CD4-positive, CD25-positive, alpha-beta regulatory T cell (primary cell): ENCODE measurements around the gene MACROD2. TPM values are rescaled to one million over a fixed set of nuclear protein-coding genes. Genes with fewer than 3 reads are reported as not detected.

Experiments
- ATAC-seq, 2 donors: fragments of 150-1000 bp; cut with Tn5 transposase; one replicate each; pipeline ENCODE4 v1.10.0; 2021; ENCODE audit warnings: low read depth in 2 of 2, moderate number of reproducible peaks in 2 of 2, moderate library complexity in 1 of 2
- DNase-seq, 3 donors: peaks; one replicate each; pipeline versions ENCODE4 v3.0.0 to v3.0.0-alpha.2; 2012 to 2022; ENCODE audit warnings: mixed read lengths in 1 of 3
- H3K27ac ChIP-seq: one replicate; pipeline ENCODE4 v1.7.0; 2013; ENCODE audit warnings: mild to moderate bottlenecking, low read length; ENCODE audit not compliant: insufficient read depth, poor library complexity, severe bottlenecking
- H3K27me3 ChIP-seq: one replicate; pipeline ENCODE4 v1.7.0; 2013; ENCODE audit warnings: low read length; ENCODE audit not compliant: control insufficient read depth, insufficient read depth
- H3K36me3 ChIP-seq: one replicate; pipeline ENCODE4 v1.7.0; 2013; ENCODE audit warnings: mild to moderate bottlenecking, low read length, moderate library complexity; ENCODE audit not compliant: control insufficient read depth, insufficient read depth
- H3K4me1 ChIP-seq: 2 replicates; pipeline ENCODE4 v1.7.0; 2013; ENCODE audit warnings: mild to moderate bottlenecking, low read length; ENCODE audit not compliant: insufficient read depth, control insufficient read depth, poor library complexity, severe bottlenecking
- H3K4me3 ChIP-seq: one replicate; pipeline ENCODE4 v1.7.0; 2013; ENCODE audit warnings: low read depth, mild to moderate bottlenecking, low read length, moderate library complexity
- H3K9me3 ChIP-seq, 2 experiments: 1 replicate in 1 of 2; 2 replicates in 1 of 2; pipeline ENCODE4 v1.7.0; 2013; ENCODE audit warnings: low read length in 2 of 2, mild to moderate bottlenecking in 1 of 2, moderate library complexity in 1 of 2; ENCODE audit not compliant: control insufficient read depth in 2 of 2
- H3K27ac Mint-ChIP-seq, 3 donors: one replicate each; pipeline ENCODE4 v1.8.0; 2020 to 2022; ENCODE audit warnings: mild to moderate bottlenecking in 3 of 3, mixed read lengths in 3 of 3, moderate library complexity in 2 of 3
- H3K27me3 Mint-ChIP-seq: one replicate; pipeline ENCODE4 v1.8.0; 2022; ENCODE audit warnings: mild to moderate bottlenecking, mixed read lengths
- H3K36me3 Mint-ChIP-seq: one replicate; pipeline ENCODE4 v1.8.0; 2020; ENCODE audit warnings: mixed read lengths
- H3K4me1 Mint-ChIP-seq, 4 donors: one replicate each; pipeline ENCODE4 v1.8.0; 2020 to 2022; ENCODE audit warnings: mixed read lengths in 4 of 4, mild to moderate bottlenecking in 1 of 4
- H3K4me3 Mint-ChIP-seq, 4 donors: one replicate each; pipeline ENCODE4 v1.8.0; 2020 to 2022; ENCODE audit warnings: mild to moderate bottlenecking in 4 of 4, mixed read lengths in 4 of 4, moderate library complexity in 3 of 4
- H3K9me3 Mint-ChIP-seq, 7 donors: one replicate each; pipeline ENCODE4 v1.8.0; 2020 to 2022; ENCODE audit warnings: mixed read lengths in 7 of 7, mild to moderate bottlenecking in 3 of 7, moderate library complexity in 2 of 7
- polyA plus RNA-seq, 4 donors: library from polyadenylated mRNA; unstranded; fragments of 300-500 nt; fragmentation: Illumina TruSeq; gene quantifications; one replicate each; pipeline ENCODE4 v1.2.3, GENCODE V29; 2021
- total RNA-seq: library from RNA; stranded (reverse); gene quantifications from one replicate; pipeline ENCODE4 v1.2.3, GENCODE V29; 2022

Gene MACROD2
- total and polyA plus RNA-seq, 5 donors from 2014 or later = 1.4 TPM; not detected in 4

DNA sequence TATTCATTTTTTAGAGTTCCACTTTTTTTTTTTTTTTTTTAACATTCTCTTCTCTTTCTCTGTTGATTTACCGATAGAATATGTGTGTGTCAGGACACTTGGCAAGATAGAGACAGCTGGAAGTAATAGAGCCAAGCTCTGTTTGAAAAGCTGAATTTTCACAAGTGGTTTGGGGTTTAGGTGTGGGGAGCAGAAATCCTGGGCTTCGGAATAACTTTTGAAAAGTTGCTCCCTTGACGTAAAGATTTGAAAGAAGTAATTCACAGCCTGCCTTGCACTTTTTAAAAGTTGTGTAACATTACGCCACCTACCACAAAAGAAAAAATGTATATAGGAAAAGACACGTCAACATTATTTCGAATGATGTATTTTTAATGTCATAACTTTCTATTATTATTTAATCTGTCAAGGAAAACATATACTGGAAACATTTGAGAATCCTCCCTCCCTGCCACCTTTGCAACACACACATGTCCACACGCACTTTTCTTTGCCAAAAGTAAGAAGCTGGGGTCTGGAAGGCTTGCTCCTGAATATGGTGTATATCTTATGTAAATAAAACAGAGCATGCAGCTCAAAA, 1660.1 kb downstream of the MACROD2 start:
- Mint-ChIP-seq H3K9me3 (peaks cover 0 to 7% (median 2%) of the 10 kb centered on the region in 7 donors), H3K36me3 (no peaks in the 10 kb centered on the region), H3K27me3 (no peaks in the 10 kb centered on the region), H3K4me1 (no peaks in the 10 kb centered on the region), H3K27ac (no peak overlapping the region), H3K4me3 (no peak overlapping the region)
- H3K36me3 ChIP-seq = no peaks in the 10 kb centered on the region
- H3K27ac ChIP-seq = no peak overlapping the region
- no peak overlapping the region for H3K4me3 ChIP-seq
- H3K4me1 ChIP-seq = no peaks in the 10 kb centered on the region
- DNase-seq = no peak
- no peaks in the 10 kb centered on the region for H3K9me3 ChIP-seq
- no peaks in the 10 kb centered on the region for H3K27me3 ChIP-seq
- ATAC-seq = no peak

DNA sequence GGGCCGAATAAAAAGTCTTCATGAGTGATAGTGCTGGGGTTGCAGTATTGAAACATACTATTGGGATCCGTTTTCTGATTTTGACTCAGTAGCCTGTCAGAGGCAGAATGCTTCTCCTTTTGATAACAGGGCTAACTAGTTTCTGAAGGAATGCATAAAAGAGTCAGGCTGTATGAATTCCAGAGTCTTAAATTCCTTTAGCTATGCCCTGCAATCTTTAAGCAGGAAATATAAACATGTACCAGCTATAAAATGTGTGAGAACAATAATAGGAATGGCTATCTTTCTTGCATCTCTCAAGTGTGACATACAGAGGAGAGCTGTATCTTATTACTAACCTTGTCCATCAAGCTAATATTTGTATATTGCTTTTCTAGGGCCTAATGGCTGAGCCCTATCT, 1660.8 kb downstream of the MACROD2 start:
- Histone ChIP-seq H3K27ac (no peak overlapping the region), H3K27me3 (no peaks in the 10 kb centered on the region), H3K4me1 (no peaks in the 10 kb centered on the region), H3K9me3 (no peaks in the 10 kb centered on the region), H3K36me3 (no peaks in the 10 kb centered on the region), H3K4me3 (no peak overlapping the region)
- Mint-ChIP-seq H3K36me3 (no peaks in the 10 kb centered on the region), H3K4me3 (no peak overlapping the region), H3K4me1 (no peaks in the 10 kb centered on the region), H3K9me3 (peaks cover 0 to 7% (median 2%) of the 10 kb centered on the region in 7 donors), H3K27ac (no peak overlapping the region), H3K27me3 (no peaks in the 10 kb centered on the region)
- DNase-seq = no peak
- ATAC-seq = no peak

DNA sequence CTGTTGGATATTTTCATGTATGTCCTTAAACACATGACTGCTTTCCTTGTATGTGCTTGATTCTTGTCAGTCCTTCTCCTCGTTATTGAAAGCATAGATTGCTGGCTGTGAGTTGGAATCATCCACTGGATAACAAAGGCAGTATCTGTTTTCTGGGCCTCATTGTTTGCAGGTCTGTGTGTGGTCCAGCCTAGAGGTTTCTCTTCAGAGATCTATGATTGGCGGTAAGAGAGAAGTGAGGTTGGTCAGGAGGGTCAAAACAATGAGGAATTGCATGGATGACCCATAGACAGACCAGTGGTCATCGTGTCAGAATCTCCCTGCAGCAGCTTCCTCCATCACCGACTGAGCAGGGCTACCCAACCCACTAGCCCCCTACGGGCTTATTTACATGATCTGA, 1663.0 kb downstream of the MACROD2 start:
- H3K27me3 ChIP-seq = no peaks in the 10 kb centered on the region
- H3K27ac ChIP-seq = no peak overlapping the region
- H3K4me3 Mint-ChIP-seq = no peak overlapping the region
- no peak for DNase-seq
- H3K36me3 Mint-ChIP-seq = no peaks in the 10 kb centered on the region
- ATAC-seq = no peak
- no peak overlapping the region for H3K27ac Mint-ChIP-seq
- no peaks in the 10 kb centered on the region for H3K36me3 ChIP-seq
- H3K4me3 ChIP-seq = no peak overlapping the region
- no peaks in the 10 kb centered on the region for H3K27me3 Mint-ChIP-seq
- H3K4me1 Mint-ChIP-seq = no peaks in the 10 kb centered on the region
- no peaks in the 10 kb centered on the region for H3K9me3 ChIP-seq
- no peaks in the 10 kb centered on the region for H3K4me1 ChIP-seq
- peaks cover 0 to 7% (median 1%) of the 10 kb centered on the region in 7 donors for H3K9me3 Mint-ChIP-seq

DNA sequence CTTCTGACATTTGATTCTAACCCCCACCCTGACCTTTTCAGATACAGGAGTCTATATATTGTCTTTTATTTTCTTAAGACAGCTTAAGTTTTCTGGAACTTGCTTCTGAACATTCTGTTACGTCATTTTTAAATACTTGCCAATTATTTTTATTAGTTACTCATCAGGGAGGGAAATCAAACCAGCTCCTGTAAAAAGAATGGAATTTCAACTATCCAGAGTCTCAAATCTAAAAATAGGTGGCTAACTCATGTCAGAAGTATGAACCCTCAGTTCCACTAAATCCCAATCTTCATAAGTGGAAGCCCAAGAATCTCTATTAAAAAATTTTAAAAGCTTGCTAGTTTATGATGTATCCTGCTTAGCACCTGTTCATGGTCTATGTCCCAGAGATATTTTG, 1677.9 kb downstream of the MACROD2 start:
- no peaks in the 10 kb centered on the region for H3K27me3 ChIP-seq
- no peak overlapping the region for H3K27ac ChIP-seq
- no peaks in the 10 kb centered on the region for H3K36me3 Mint-ChIP-seq
- H3K4me1 ChIP-seq = no peaks in the 10 kb centered on the region
- no peak for ATAC-seq
- H3K27me3 Mint-ChIP-seq = no peaks in the 10 kb centered on the region
- H3K36me3 ChIP-seq = no peaks in the 10 kb centered on the region
- H3K9me3 Mint-ChIP-seq = peaks cover 1 to 19% (median 6%) of the 10 kb centered on the region in 7 donors
- no peaks in the 10 kb centered on the region for H3K4me1 Mint-ChIP-seq
- no peak overlapping the region for H3K4me3 ChIP-seq
- peaks cover 0 to 3% of the 10 kb centered on the region in 2 experiments for H3K9me3 ChIP-seq
- no peak overlapping the region for H3K27ac Mint-ChIP-seq
- no peak for DNase-seq
- H3K4me3 Mint-ChIP-seq = no peak overlapping the region

DNA sequence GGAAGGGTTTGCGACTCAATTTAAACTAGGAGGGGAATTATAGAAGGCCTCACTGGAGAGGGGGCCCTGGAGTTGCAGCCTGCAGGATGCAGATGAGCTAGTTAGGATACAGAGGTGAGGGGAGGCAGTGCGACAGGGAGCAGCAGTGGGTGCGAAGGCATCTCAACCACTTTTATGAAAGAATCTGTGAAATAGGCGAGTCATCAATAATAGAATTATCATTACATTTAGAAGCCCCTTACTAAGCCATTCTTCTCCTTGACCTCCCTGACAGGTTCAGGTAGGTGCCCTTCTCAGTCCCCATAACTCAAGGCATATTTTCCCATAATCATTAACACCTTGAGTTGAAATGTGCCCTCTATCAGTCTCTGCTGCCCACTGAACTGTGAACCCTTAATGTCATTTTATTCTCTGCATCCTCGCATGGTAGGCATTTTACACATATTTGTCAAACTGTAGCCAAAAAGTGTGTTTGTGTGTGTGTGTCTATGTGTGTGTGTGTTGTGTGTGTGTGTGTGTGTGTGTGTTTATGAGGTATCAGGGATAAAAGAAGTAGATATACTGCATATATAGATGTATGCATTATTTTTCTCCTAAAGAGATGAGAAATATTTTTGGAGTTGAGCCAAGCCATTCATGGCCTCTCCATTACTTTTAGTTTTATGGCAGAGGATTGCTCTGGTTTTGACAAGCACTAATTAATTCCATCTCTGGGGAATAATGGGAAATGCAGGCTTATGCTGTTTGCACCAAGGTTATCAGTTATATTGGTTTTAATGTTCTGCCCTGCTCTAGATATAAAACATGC, 1679.1 kb downstream of the MACROD2 start:
- ATAC-seq = no peak
- H3K4me3 ChIP-seq = no peak overlapping the region
- DNase-seq = no peak
- H3K27ac ChIP-seq = no peak overlapping the region
- no peak overlapping the region for H3K4me3 Mint-ChIP-seq
- no peaks in the 10 kb centered on the region for H3K36me3 Mint-ChIP-seq
- H3K4me1 Mint-ChIP-seq = no peaks in the 10 kb centered on the region
- no peaks in the 10 kb centered on the region for H3K36me3 ChIP-seq
- H3K4me1 ChIP-seq = no peaks in the 10 kb centered on the region
- no peaks in the 10 kb centered on the region for H3K27me3 ChIP-seq
- H3K9me3 Mint-ChIP-seq = peaks cover 1 to 16% (median 5%) of the 10 kb centered on the region in 7 donors
- peaks cover 0 to 3% of the 10 kb centered on the region in 2 experiments for H3K9me3 ChIP-seq
- H3K27ac Mint-ChIP-seq = no peak overlapping the region
- H3K27me3 Mint-ChIP-seq = no peaks in the 10 kb centered on the region

DNA sequence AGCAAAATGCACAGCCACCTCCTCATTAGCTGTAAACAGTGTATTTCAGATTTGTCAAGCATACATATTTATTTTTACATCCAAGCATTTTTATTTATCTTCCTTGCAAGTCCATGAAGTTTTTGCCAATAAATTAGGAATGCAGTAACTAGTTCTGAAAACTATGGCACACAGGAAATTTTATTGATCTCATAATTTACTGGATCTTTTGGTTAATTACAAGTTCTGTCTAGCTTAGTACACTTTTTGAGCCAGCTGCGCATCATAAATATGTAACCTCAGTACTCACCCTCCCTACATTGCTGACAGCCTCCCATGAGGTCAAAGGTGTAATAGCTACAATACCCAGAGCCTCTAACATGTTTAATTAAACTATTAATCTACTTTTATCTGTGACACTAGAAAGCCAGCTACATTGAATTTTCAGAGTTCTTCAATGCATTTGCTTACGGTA, 1679.8 kb downstream of the MACROD2 start:
- Histone ChIP-seq H3K4me1 (no peaks in the 10 kb centered on the region), H3K9me3 (peaks cover 0 to 3% of the 10 kb centered on the region in 2 experiments), H3K4me3 (no peak overlapping the region), H3K36me3 (no peaks in the 10 kb centered on the region), H3K27ac (no peak overlapping the region), H3K27me3 (no peaks in the 10 kb centered on the region)
- no peaks in the 10 kb centered on the region for H3K27me3 Mint-ChIP-seq
- H3K36me3 Mint-ChIP-seq = no peaks in the 10 kb centered on the region
- H3K4me1 Mint-ChIP-seq = no peaks in the 10 kb centered on the region
- H3K27ac Mint-ChIP-seq = no peak overlapping the region
- no peak for DNase-seq
- peaks cover 1 to 14% (median 5%) of the 10 kb centered on the region in 7 donors for H3K9me3 Mint-ChIP-seq
- no peak overlapping the region for H3K4me3 Mint-ChIP-seq
- ATAC-seq = no peak

DNA sequence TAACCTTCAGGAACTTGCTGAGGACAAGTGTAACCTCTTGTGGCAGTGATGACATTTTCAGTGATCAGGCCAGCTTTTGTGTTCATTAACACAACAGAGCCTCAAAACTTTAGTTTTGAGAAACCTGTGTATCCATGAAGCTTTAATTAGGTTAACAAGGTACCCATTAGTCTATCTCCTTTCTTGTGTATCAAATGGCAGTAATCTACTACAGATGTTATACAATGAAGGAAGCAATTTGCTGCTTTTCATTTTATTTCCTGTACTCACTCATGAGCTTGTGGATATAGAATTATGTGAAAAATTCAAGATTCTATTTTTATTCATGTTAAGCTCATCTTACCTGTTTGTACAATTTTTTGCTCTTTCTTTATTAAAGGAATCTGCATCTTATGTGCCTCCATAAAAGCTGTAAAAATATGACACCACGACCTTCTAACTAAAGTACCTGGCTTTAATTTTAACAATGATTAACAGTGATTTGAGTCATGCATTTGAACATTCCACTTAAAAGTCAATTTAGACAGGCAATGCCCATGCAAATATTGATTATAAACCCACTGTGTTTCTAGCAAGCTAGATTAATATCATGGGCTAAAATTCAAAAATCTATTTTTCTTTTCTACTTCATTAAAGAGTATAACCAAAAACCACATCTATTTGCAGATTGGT, 1680.6 kb downstream of the MACROD2 start:
- ATAC-seq (no peak), DNase-seq (no peak)
- H3K4me1 ChIP-seq = no peaks in the 10 kb centered on the region
- Mint-ChIP-seq H3K9me3 (peaks cover under 1 to 13% (median 5%) of the 10 kb centered on the region in 7 donors), H3K27ac (no peak overlapping the region), H3K36me3 (no peaks in the 10 kb centered on the region), H3K4me3 (no peak overlapping the region), H3K27me3 (no peaks in the 10 kb centered on the region), H3K4me1 (no peaks in the 10 kb centered on the region)
- H3K27me3 ChIP-seq = no peaks in the 10 kb centered on the region
- H3K4me3 ChIP-seq = no peak overlapping the region
- H3K36me3 ChIP-seq = no peaks in the 10 kb centered on the region
- H3K27ac ChIP-seq = no peak overlapping the region
- peaks cover 0 to 3% of the 10 kb centered on the region in 2 experiments for H3K9me3 ChIP-seq
